ENCODE measurements around the gene PALM. TPM values are rescaled to one million over a fixed set of nuclear protein-coding genes. Genes with fewer than 3 reads are reported as not detected.

Gene PALM
- total RNA-seq, 1 experiment from 2014 or later: 43.7 TPM

- Histone ChIP-seq H4K20me1 (ENCODE audit: insufficient read depth) (peaks cover 2% of the 10 kb centered on the region; the same call in 1 of the 2 replicates), H3K4me1 (ENCODE audit: control insufficient read depth in 1 of 2, insufficient read depth in 2 of 2, low read length in 2 of 2) (peaks cover 0 to 8% of the 10 kb centered on the region in 2 experiments; a peak in 1 of 4 replicates), H3K4me2 (ENCODE audit: low read length) (no peak overlapping the region), H3K27ac (ENCODE audit: low read depth, low read length) (no peak overlapping the region), H3K36me3 (ENCODE audit: control insufficient read depth in 1 of 2, insufficient read depth in 2 of 2, low read length in 2 of 2) (peaks cover 0 to 6% of the 10 kb centered on the region in 2 experiments; a peak in 1 of 4 replicates), H3K9me3 (ENCODE audit: control insufficient read depth in 1 of 2, insufficient read depth in 1 of 2, low read depth in 1 of 2, low read length in 2 of 2) (no peaks in the 10 kb centered on the region), H3K9me2 (ENCODE audit: insufficient read depth) (no peaks in the 10 kb centered on the region), H3K9ac (ENCODE audit: low read length) (no peak overlapping the region), H3K79me2 (ENCODE audit: insufficient read depth, low read length) (peaks cover 10% of the 10 kb centered on the region), H3K4me3 (replicated peaks in 1 of 2; ENCODE audit: low read depth in 1 of 2, low read length in 2 of 2) (no peak overlapping the region), H2AFZ (ENCODE audit: low read depth, low read length, poor library complexity, severe bottlenecking) (no peak overlapping the region), H3K27me3 (ENCODE audit: insufficient read depth, low read length) (no peaks in the 10 kb centered on the region)
- BruUV-seq (replicated peaks): no TSS peak
- TF ChIP-seq EZH2phosphoT487 (IDR thresholded peaks at IDR 0.05; ENCODE audit: borderline replicate concordance): no peak
- no peak for TF ChIP-seq TCF7L2 (IDR thresholded peaks at IDR 0.05; ENCODE audit: borderline replicate concordance, extremely low read depth, insufficient read depth, insufficient read length)
- no peak for TF ChIP-seq ELF1 (IDR thresholded peaks at IDR 0.05; ENCODE audit: borderline replicate concordance, low read depth)
- TF ChIP-seq FOSL1 (IDR thresholded peaks at IDR 0.05; ENCODE audit: low read depth): no peak
- TF ChIP-seq ZFX (IDR thresholded peaks at IDR 0.05): no peak
- no peak for TF ChIP-seq SIN3A (IDR thresholded peaks at IDR 0.05; ENCODE audit: low read depth)
- no peak for TF ChIP-seq CEBPB (IDR thresholded peaks at IDR 0.05; ENCODE audit: low read depth)
- no peak for TF ChIP-seq ZNF274 (IDR thresholded peaks at IDR 0.05; ENCODE audit: low read depth, low read length)
- no peak for TF ChIP-seq REST (IDR thresholded peaks at IDR 0.05; ENCODE audit: low read depth)
- TF ChIP-seq EGR1 (IDR thresholded peaks at IDR 0.05; ENCODE audit: low read depth): no peak
- no peak for TF ChIP-seq RAD21 (IDR thresholded peaks at IDR 0.05; ENCODE audit: low read depth)
- no peak for TF ChIP-seq SP1 (IDR thresholded peaks at IDR 0.05; ENCODE audit: low read depth)
- no peak for TF ChIP-seq EZH2 (IDR thresholded peaks at IDR 0.05)
- no peak for TF ChIP-seq ATF3 (IDR thresholded peaks at IDR 0.05)
- TF ChIP-seq MAX (IDR thresholded peaks at IDR 0.05): no peak
- TF ChIP-seq SRF (IDR thresholded peaks at IDR 0.05; ENCODE audit: low read depth): no peak
- TF ChIP-seq CBX3 (IDR thresholded peaks at IDR 0.05; ENCODE audit: low read depth): no peak
- TF ChIP-seq YY1 (IDR thresholded peaks at IDR 0.05; ENCODE audit: extremely low read depth, insufficient replicate concordance, low read depth, low read length): no peak
- TF ChIP-seq ZBTB33 (IDR thresholded peaks at IDR 0.05; ENCODE audit: extremely low read depth, insufficient replicate concordance, low read length): no peak
- TF ChIP-seq CTCF (IDR thresholded peaks at IDR 0.05 in 2 of 3, conservative IDR thresholded peaks at IDR 0.05 in 1 of 3; ENCODE audit: borderline replicate concordance in 1 of 3, insufficient read depth in 1 of 3, low read depth in 2 of 3, low read length in 2 of 3): no peak
- ATAC-seq: no peak
- no peak for DNase-seq (ENCODE audit: low read depth, low spot score)
- ChIA-PET POLR2A (no interaction called here), RAD21 (ENCODE audit: low non-redundant PET in 1 of 2, low total read pairs in 2 of 2, uncharacterized antibody in 2 of 2, unreplicated experiment in 2 of 2) (no interaction called here), CTCF (no interaction called here)
- intact Hi-C loops (cut with micrococcal nuclease): loop anchor here (10.0 kb wide), 1 partner anchor 451 kb away; the partner anchor contains the start of genes ATP5F1D and MIDN
These were observed 85.1 kb downstream of the PALM start for GRCh38 chr19:793806-794205.
